HG03159 (cell line): ENCODE results near the gene LMAN2L.

ENCODE experiments used
- ATAC-seq: cut with Tn5 transposase; IDR thresholded peaks from one replicate; pipeline ENCODE4 v1.9.1; 2021; ENCODE audit warnings: mild to moderate bottlenecking, moderate library complexity; ENCODE audit not compliant: unreplicated experiment

LMAN2L gene

DNA sequence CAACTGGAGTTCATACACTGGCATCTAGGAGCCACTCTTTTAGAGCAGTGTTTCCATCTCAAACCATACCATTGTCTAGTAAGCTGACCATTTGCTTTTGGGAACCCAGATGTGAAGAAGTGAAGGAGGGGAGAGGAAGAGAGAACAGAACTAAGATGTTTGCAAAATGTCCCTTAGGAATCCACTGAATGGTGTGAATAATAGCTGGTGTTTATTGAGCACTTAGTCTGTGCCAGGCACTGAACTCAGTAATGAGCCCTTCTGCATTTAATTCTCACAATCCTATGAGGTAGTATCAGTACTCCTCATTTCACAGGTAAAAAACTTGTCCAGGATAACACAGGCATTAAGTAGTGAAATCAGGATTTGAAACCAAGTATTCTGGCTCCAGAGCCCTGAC is 23.5 kb downstream of the LMAN2L start:
- ATAC-seq, result no peak

DNA sequence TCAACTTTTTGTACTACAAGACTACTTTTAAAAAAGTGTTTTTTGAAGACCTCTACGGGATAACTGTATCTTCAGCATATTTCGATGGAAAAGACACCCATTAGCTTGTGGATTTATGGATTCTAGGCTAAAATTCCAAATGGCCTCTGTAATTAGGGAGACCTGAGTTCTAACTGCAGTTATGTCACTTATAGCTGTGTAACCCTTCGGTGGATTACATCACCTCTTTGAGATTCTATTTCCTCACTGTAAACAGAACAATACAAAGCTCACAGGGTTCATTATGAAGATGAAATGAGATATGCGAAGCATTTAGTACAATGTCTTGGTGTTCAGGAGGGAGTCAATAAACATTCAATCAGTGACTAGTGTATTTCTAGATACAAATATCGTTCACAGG is 24.2 kb downstream of the LMAN2L start:
- ATAC-seq, result no peak

DNA sequence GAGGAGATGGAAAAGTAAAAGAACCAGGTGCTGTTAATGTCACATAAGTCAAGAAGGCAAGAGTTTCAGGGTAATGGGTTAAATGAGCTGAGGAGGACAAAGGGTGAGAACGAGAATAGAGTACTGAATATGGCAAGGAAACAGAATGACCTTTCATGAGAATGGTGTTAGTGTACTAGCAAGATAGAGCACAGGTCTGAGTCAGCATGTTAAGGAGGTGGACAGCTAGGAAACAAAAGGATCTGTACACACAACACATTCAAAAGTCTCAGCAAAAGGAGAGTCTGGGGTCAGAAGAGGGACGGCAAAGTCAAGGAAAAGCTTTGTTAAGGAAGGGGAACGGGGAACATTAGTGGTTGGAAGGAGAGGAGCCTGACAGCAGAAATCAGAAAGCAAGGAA is 28.9 kb downstream of the LMAN2L start:
- no peak for ATAC-seq

DNA sequence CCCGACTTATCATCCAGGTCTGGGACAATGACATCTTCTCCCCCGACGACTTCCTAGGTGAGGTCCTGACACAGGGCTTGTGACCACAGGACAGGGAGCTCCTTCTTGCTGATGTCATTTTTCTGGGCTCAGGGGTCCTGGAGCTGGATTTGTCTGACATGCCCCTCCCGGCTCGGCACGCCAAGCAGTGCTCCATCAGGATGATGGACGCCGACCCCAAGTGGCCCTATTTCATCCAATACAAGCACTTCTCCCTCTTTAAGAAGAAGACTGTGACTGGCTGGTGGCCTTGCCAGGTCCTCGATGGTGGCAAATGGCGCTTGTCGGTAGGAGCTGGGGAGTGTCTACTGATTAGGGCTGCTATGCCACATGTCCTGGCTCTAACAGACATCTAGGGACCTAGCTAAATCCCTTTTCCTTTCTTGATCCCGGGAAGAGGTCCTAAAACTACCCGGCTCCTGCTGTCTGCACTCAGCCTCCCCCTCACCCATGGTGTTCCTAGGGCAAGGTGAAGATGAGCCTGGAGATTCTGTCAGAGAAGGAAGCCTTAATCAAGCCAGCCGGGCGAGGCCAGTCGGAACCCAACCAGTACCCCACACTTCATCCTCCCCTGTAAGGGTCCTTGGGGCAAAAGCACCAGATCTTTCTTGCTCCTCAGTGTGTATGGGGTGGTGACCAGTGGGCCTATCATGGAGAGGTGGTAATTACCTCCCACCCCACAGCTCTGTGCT is 36.7 kb downstream of the LMAN2L start:
- no peak for ATAC-seq

DNA sequence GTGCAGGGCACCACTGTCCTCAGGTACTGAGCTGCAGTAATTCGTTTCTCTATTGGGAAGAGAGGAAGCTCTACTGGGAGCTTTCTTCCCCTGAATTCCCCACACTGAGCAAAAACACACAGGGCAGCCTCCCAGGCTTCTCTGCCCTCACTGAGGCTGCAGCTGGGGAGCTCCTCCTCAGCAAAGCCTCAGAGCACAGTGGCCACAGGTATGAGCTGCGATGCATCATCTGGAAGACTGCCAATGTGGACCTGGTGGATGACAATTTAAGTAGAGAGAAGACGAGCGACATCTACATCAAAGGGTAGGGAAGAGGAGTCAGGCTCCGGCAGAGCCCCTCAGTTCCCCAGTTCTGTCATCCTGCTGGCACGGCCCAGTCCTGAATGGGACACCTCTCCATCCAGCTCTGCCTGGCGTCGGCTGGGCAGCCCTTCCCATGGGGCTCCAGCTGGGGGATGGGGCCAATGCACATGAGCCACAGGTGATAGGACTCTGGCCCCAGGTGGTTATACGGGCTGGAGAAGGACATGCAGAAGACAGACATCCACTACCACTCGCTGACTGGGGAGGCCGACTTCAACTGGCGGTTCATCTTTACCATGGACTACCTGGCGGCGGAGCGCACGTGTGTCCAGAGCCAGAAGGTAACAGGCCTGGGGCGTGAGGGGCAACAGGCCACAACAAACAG is 37.6 kb downstream of the LMAN2L start:
- ATAC-seq, result no peak

DNA sequence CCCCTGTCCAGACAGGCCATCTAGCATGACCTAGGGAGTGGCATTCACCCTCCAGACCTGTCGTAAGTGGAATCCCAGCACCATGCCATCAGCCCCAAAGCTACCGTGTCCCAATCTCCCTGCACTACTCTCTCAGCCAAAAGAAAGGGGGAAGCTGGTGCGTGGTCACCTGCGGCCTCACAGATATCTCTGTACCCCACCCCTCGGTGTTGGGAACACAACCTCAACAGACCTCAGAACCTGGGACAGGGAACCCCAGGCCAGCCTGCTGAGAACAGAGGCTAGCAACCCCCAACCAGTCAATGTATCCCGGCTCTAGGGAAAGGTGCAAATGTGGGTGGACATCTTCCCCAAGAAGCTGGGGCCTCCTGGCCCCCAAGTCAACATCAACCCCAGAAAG is 38.2 kb downstream of the LMAN2L start:
- ATAC-seq, result no peak

DNA sequence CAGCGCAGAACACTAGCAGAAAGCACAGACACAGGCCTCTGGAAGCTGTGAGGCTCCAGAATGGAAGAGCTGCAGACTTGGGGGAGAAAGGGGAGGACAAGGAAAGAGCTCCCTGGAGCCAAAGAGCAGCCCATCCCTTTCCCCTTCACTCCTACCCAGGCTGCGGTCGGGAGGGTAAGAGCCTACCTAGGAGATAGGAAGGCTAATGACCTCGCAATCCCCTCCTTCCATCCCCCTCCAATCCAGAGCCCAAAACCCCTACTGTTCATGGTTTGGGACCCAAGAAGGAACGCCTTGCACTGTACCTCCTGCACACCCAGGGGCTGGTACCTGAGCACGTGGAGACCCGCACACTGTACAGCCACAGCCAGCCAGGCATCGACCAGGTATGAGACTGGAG is 39.8 kb downstream of the LMAN2L start:
- ATAC-seq, result no peak

DNA sequence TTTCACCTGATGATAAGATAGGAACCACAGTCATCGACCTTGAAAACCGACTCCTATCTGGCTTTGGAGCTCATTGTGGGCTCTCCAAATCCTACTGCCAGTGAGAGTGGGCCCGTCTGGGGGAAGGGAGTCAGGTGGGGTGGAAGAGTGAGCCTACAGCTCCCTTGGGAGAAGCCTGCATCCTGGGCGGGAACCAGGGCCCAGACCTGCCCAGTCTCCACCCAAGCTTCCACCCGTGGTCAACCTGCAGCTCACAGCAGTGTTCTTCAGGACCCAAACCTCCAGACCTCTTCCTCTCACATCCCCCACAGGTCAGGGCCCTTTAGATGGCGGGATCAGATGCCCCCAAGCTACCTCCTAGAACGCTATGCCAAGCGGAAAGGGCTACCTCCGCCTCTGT is 40.2 kb downstream of the LMAN2L start:
- ATAC-seq, result no peak

DNA sequence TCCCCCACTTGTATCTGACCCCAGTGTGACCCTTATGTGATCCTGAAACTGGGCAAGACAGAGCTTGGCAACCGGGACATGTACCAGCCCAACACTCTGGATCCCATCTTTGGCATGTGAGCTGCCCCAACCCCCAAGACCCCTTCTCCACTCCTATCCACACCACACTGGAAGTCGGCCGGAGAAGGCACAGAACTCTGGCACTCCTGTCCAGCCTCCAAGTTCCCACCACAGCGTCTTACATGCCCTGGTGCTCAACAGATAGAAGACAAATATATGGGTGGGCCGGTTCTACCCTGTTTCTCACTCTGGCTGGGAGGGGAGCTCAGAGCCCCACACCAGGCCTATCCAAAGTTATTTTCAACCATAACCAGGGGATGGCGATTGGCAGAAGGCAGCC is 40.8 kb downstream of the LMAN2L start:
- no peak for ATAC-seq

DNA sequence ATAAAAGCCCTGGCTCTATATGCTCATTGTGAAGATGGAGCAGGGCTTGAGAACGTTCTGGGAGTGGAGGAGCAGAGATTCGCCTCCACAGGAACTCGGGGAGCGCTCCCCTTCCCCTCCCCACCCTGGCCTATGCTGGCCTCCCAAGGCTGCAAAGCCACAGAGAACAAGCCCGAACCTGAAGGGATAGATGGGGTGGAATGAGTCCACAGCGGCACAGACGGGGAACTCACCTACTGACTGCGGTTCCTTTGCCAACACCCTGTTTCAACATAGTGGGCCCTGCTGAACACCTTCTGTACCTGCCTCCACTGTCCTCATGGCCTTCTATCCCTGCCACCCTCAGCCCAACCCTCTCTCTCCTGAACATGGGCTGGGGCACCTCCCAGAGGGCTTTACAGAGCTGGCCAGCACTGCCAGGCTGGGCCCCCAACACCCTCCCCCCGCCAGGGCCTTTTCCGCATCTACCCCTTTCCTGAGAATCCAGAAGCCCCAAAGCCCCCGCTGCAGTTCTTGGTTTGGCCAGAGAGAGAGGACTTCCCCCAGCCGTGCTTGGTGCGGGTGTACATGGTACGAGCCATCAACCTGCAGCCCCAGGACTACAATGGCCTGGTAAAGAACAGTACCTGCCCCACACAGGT is 41.5 kb downstream of the LMAN2L start:
- no peak for ATAC-seq

DNA sequence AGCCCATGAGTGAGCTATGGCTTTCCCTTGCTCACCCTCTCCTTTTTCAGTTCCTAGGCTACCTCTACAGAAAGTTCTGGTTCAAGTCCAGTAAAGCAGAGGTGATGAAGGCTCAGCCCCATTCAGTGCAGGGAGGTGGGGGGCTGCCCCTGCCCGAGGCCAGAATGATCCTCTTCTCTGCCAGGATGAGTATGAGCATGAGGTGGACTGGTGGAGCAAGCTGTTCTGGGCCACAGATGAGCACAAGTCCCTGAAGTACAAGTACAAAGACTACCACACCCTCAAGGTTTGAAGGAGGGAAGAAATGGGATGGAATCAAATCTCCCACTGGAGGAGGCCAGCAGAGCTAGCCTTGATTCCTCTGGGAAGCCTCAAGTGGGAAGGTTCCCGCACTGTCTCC is 42.4 kb downstream of the LMAN2L start:
- ATAC-seq, result no peak

DNA sequence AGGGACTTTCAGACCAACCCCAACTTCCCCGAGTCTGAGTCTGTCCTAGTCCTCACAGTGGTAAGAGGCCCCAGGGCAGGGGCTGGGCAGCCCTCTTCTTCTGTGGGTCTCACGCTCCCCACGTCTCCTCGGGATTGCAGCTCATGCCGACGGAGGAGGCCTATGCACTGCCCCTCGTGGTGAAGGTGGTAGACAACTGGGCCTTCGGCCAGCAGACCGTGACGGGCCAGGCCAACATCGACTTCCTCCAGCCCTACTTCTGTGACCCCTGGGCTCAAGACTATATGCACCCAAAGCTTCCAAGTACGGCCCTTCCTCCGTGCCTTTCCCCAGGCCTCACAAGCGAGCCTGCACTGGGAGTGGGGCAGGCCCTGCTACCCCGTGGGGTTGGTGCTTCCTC is 44.3 kb downstream of the LMAN2L start:
- no peak for ATAC-seq

DNA sequence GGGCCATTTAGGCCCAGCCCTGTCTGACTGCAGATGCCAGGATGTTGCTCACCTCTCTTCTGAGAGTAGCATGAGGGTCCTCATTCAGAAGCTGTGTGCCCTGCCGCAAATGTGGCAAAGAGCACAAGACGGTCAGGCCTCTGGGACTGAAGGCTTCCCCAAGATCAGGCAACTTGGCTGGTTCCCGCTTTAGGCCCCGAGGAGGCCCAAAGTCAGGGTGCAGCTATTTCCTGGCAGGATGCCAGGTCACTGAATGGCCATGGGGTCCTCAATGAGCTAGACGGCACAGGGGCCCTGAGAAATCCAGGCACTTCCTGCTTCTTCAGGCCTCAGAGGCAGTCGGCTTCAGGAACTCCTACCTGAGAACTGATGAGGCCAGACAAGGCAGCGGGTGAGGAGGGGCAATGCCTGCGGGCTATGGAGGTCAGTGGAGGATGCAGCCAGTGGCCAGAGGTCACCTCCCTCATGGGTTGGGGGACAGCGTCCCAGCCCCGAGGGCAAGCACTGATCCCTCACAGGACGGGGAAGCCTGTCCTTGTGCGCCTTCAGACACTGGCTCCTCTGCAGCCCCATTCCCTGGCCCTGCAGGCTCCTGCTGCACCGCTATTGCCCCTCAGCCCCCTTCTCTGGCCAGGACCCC is 44.9 kb downstream of the LMAN2L start:
- no peak for ATAC-seq

DNA sequence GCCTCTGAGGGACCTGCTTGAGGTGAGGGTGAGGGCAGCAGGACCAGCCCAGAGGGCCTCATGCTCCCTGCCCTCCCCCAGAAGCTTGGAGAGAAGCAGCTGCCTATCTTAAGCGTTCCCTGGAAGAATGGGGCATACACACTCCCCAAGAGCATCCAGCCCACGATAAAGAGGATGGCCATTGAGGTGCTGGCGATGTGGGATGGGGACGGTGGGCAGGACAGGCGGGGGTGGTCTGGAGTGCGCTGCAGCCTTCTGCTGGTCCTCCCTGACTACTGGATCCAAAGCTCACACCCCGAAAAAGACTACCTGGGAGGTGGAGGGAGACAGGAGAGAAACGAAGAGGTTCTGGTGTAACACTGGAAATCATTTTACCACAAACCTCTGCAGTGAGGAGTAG is 45.6 kb downstream of the LMAN2L start:
- ATAC-seq, result no peak

DNA sequence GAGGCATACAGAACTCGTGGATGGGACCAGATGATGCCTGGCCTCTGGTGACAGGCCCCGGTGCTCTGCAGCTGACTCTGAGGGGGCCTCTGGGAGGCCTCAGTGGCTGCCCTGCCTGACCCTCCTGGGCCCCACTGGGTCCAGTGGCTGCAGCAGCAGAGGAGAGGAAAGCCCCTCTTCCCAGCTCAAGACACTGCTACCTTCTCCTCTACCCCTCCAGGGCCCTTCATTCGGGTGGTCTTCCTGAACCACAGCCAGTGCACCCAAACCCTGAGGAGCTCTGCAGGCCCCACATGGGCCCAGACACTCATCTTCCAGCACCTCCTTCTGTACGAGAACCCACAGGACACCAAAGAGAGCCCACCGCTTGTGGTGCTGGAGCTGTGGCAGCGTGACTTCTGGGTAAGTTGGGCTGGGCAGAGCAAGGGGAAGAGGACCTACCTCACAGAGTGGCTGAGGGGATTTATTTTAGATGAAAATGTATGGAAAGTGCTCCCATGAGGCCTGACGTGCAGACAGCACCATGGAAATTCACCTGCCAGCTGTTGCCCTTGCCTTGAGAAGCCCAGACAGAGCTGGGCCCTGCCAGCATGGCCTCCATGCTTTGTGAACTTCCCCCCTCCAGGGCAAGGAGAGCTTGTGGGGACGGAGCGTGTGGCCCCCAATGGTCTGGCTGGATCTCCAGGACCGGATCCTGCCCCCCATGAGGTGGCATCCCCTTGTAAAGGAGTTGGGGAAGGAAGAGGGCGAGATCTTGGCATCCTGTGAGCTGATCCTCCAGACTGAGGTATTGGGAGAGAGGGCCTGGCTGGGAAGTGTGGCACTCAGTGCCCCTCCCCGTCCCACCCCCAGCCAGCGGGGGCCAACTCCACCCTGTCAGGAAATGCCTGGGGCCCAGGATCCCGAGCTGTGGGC is 46.3 kb downstream of the LMAN2L start:
- no peak for ATAC-seq

DNA sequence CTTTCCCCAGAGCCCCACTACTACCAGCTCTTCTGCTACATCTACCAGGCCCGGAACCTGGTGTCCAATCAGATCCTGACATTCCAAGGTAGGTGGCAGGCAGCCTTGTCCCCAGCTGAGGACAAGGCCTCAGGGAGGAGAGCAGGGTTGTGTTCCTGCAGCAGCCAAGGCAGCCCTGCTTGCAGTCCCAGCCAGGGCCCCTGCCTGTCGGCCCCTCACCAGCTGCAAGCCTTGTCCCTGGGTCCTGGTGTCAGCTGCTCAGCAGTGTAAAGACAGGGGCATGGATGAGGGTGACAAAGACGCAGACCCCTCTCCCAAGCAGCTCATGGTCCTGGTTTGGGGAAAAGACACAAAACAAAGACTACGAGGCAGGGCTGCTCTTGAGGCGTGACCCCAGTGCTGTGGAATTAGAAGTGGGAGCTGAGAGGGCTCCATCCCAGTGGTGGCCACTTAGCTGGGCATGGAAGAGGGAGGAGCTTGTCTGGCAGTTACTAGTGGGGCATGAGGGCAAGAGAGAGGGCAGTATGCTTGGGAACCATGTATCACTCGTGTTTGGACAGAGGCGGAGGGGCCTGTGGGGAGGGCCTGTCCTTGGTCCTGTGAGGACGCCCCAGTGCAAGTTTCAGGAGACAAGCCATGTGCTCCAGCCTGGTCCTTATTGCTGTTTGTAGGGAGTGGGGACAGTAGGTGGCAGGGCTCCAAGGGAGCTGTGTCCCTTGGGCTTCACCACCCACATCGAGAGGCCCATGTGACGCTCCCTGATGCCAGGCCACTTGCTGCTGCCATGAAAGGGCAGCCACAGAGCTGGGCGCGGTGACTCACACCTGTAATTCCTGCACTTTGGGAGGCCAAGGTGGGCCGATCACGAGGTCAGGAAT is 47.5 kb downstream of the LMAN2L start:
- ATAC-seq, result no peak

DNA sequence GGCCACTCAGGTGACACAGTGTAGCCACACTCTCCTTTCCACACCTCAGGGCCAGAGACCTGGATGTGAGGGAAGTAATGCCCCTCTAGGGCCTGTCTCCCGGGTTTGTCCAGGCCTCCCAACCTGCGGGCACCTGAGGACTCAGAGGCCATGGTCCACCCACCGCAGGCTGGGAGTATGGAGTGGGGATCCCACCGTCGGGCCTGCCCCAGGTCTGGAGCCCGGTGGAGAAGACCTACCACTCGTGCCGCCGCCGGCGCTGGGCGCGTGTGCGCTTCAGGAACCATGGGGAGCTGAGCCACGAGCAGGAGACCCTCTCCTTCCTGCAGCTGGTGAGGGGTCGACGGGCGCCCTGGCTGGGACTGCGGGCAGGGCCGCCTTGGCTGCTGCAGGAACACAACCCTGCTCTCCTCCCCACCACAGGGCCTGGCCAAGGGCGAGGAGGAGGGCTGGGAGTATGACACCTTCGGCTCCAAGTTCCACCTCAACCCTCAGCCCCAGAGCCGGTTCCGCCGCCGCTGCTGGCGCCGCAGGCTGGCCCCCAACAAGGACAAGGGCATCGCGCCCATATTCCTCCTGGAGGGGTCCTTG is 48.7 kb downstream of the LMAN2L start:
- ATAC-seq, result no peak

DNA sequence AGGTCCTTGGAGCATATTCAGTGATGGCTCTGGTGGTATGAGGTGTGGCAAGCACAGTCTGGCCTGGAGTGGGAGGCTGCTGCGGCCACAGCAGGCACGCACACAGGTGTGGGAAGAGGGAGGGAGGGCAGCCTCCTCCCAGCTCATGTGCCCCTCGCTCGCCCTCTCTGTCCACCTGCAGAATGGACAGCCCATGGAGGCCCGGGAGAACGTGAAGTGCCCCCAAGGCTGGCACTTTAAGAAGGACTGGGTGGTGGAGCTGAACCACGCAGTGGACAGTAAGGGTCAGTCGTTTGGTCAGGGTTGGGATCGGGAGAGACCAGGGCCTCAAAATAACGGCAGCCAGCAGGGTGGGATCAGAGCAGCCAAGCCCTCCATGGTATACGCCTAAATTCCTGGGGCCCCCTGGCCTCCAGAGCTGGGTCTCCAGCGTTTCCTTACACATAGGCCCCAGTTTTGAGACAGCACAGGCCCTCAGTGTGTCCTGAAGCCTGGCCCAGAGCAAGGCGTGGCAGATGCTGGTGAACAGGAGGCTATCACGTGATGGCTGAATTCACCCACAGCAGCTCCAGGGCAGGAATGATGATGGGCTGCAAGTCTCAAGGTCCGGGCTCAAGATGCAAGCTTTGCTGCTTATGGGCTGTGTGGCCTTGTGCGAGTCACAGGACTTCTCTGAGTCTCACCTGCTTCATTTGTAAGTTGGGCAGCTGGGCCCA is 49.4 kb downstream of the LMAN2L start:
- no peak for ATAC-seq
